ENCODE results near the gene SUGCT.

SUGCT gene

GRCh38 chr7:40569326-40569725 lies 434.5 kb downstream of the SUGCT start:
- in situ Hi-C loops (cut with HindIII; ENCODE audit: low pct_unique_long_range_greater_than_20kb, low sequenced_read_pairs): no loop called here
- no peak for DNase-seq (ENCODE audit: low read depth in 1 of 2, low spot score in 1 of 2)
- no peak for TF ChIP-seq JUND (IDR thresholded peaks at IDR 0.05; ENCODE audit: low read depth)

GRCh38 chr7:40570223-40570622 lies 435.4 kb downstream of the SUGCT start:
- DNase-seq (ENCODE audit: low read depth in 1 of 2, low spot score in 1 of 2): no peak
- no peak for TF ChIP-seq JUND (IDR thresholded peaks at IDR 0.05; ENCODE audit: low read depth)
- in situ Hi-C loops (cut with HindIII; ENCODE audit: low pct_unique_long_range_greater_than_20kb, low sequenced_read_pairs): no loop called here

- TF ChIP-seq JUND (IDR thresholded peaks at IDR 0.05; ENCODE audit: low read depth): no peak
- DNase-seq (ENCODE audit: low read depth in 1 of 2, low spot score in 1 of 2): no peak
- in situ Hi-C loops (cut with HindIII; ENCODE audit: low pct_unique_long_range_greater_than_20kb, low sequenced_read_pairs): no loop called here
These were observed 437.0 kb downstream of the SUGCT start for GRCh38 chr7:40571796-40572195.

- in situ Hi-C loops (cut with HindIII; ENCODE audit: low pct_unique_long_range_greater_than_20kb, low sequenced_read_pairs): no loop called here
- TF ChIP-seq JUND (IDR thresholded peaks at IDR 0.05; ENCODE audit: low read depth): no peak
- DNase-seq (ENCODE audit: low read depth in 1 of 2, low spot score in 1 of 2): no peak
These were observed 438.1 kb downstream of the SUGCT start for GRCh38 chr7:40572810-40573465.

GRCh38 chr7:40579401-40579800 lies 444.6 kb downstream of the SUGCT start:
- no peak for DNase-seq (ENCODE audit: low read depth in 1 of 2, low spot score in 1 of 2)
- TF ChIP-seq JUND (IDR thresholded peaks at IDR 0.05; ENCODE audit: low read depth): no peak
- in situ Hi-C loops (cut with HindIII; ENCODE audit: low pct_unique_long_range_greater_than_20kb, low sequenced_read_pairs): no loop called here

GRCh38 chr7:40580776-40581175 lies 446.0 kb downstream of the SUGCT start:
- no peak for TF ChIP-seq JUND (IDR thresholded peaks at IDR 0.05; ENCODE audit: low read depth)
- DNase-seq (ENCODE audit: low read depth in 1 of 2, low spot score in 1 of 2): no peak
- in situ Hi-C loops (cut with HindIII; ENCODE audit: low pct_unique_long_range_greater_than_20kb, low sequenced_read_pairs): no loop called here

GRCh38 chr7:40582539-40582938 lies 447.7 kb downstream of the SUGCT start:
- no peak for DNase-seq (ENCODE audit: low read depth in 1 of 2, low spot score in 1 of 2)
- in situ Hi-C loops (cut with HindIII; ENCODE audit: low pct_unique_long_range_greater_than_20kb, low sequenced_read_pairs): no loop called here
- TF ChIP-seq JUND (IDR thresholded peaks at IDR 0.05; ENCODE audit: low read depth): no peak

- DNase-seq (ENCODE audit: low read depth in 1 of 2, low spot score in 1 of 2): no peak
- in situ Hi-C loops (cut with HindIII; ENCODE audit: low pct_unique_long_range_greater_than_20kb, low sequenced_read_pairs): no loop called here
- no peak for TF ChIP-seq JUND (IDR thresholded peaks at IDR 0.05; ENCODE audit: low read depth)
These were observed 449.1 kb downstream of the SUGCT start for GRCh38 chr7:40583667-40584444.

GRCh38 chr7:40584667-40585433 lies 450.0 kb downstream of the SUGCT start:
- in situ Hi-C loops (cut with HindIII; ENCODE audit: low pct_unique_long_range_greater_than_20kb, low sequenced_read_pairs): no loop called here
- TF ChIP-seq JUND (IDR thresholded peaks at IDR 0.05; ENCODE audit: low read depth): no peak
- DNase-seq (ENCODE audit: low read depth in 1 of 2, low spot score in 1 of 2): no peak

GRCh38 chr7:40586197-40586596 lies 451.4 kb downstream of the SUGCT start:
- no peak for DNase-seq (ENCODE audit: low read depth in 1 of 2, low spot score in 1 of 2)
- no peak for TF ChIP-seq JUND (IDR thresholded peaks at IDR 0.05; ENCODE audit: low read depth)
- in situ Hi-C loops (cut with HindIII; ENCODE audit: low pct_unique_long_range_greater_than_20kb, low sequenced_read_pairs): no loop called here

GRCh38 chr7:40587419-40587818 lies 452.6 kb downstream of the SUGCT start:
- TF ChIP-seq JUND (IDR thresholded peaks at IDR 0.05; ENCODE audit: low read depth): no peak
- DNase-seq (ENCODE audit: low read depth in 1 of 2, low spot score in 1 of 2): no peak
- in situ Hi-C loops (cut with HindIII; ENCODE audit: low pct_unique_long_range_greater_than_20kb, low sequenced_read_pairs): no loop called here

GRCh38 chr7:40595129-40595528 lies 460.3 kb downstream of the SUGCT start:
- in situ Hi-C loops (cut with HindIII; ENCODE audit: low pct_unique_long_range_greater_than_20kb, low sequenced_read_pairs): no loop called here
- no peak for DNase-seq (ENCODE audit: low read depth in 1 of 2, low spot score in 1 of 2)
- no peak for TF ChIP-seq JUND (IDR thresholded peaks at IDR 0.05; ENCODE audit: low read depth)

GRCh38 chr7:40595832-40596231 lies 461.0 kb downstream of the SUGCT start:
- in situ Hi-C loops (cut with HindIII; ENCODE audit: low pct_unique_long_range_greater_than_20kb, low sequenced_read_pairs): no loop called here
- no peak for TF ChIP-seq JUND (IDR thresholded peaks at IDR 0.05; ENCODE audit: low read depth)
- DNase-seq (ENCODE audit: low read depth in 1 of 2, low spot score in 1 of 2): no peak
